Measurements from ENCODE around the gene MCEE.
A peak's percentile ranks its signal among the peaks of the same experiment; 100 is the strongest.
"Not testable (repeated sequence)": the region's sequence is repeated elsewhere in the genome, so short reads cannot be mapped to it uniquely, and the experiment has no call there.

MCEE gene

GRCh38 chr2:71130152-71130904 is at the start of gene MCEE, which contains the start of gene MPHOSPH10:
MCEE (minus strand) TSS chr2:71130229; CDS start chr2:71130219, 10 bp downstream.
MPHOSPH10 (plus strand) TSS chr2:71130634; CDS start chr2:71130666, 32 bp downstream.
- peak; percentile 90 for DNase-seq

DNA sequence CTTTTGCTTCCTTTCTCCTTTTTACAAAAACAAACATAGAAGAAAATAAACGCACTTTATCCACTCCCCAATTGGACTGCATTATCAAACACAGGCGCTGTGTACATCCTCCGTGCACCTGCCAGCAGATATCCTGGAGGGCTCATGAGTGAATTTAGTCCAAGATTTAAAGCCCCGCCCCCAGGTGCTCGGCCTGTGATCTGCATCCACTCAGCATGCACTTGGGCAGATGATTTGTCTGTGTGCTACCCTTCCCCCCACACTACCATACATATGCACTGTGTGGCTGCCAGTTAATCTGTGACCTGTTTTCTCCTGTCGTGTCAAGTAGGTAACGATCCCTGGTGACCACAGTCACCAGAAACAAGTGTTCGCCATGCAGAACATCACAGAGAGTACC is 48.8 kb upstream of the MCEE start:
- DNase-seq = not testable (repeated sequence)

DNA sequence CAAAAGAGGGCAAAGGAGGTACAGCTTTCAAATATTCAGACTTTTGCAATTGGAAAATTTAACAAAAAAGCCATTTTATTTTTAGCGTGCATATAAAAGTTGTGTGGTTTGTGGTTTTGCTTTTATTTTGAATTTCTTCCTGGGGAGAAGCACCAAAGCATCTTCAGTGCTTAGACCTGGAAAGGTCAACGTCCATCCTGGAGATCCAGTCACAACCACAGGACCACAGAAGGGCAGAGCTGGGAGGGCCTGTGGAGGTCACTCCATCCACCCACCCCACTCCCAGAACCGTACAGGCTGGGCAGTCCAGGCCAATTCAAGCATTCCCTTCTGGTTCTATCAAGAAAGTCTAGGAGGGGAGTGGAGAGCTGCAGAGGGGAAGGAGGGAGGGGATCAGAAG is 44.2 kb upstream of the MCEE start:
- DNase-seq = no peak

- DNase-seq = no peak
These were observed 43.1 kb upstream of the MCEE start for GRCh38 chr2:71173096-71173495.

- no peak for DNase-seq
These were observed 36.8 kb upstream of the MCEE start for GRCh38 chr2:71166812-71167211.

DNA sequence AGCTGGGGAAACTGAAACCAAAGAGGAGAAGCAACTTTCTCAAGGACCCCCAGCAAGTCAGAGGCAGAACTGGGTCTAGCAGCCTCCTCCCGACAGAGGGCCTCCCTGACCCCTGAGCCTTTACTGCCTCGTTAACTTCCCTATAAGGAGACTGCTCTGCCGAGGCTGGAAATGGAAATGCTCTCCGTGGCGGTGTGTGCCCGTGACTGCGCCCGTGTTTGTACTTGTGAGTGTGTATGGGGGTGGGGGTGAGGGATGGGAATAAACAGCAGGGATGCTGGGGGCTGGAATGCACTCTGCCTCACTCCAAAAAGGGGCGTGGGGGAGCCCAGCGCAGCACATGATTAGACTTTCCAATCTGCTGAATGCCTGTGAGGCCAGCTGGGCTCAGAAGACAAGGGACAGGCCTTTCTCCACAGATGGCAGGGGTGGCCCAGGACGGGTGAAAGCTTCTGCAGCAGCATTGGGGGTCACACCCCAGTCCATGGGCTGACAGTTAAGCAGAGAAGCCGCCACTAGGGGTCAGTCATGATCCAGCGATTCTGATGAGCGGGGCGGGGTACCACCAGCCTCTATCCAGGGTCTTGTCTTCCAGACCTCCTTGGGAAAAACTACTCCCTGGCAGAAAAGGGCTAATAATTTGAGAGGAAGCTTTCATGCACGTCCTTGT is 27.2 kb upstream of the MCEE start:
- DNase-seq = peak; percentile 60

DNA sequence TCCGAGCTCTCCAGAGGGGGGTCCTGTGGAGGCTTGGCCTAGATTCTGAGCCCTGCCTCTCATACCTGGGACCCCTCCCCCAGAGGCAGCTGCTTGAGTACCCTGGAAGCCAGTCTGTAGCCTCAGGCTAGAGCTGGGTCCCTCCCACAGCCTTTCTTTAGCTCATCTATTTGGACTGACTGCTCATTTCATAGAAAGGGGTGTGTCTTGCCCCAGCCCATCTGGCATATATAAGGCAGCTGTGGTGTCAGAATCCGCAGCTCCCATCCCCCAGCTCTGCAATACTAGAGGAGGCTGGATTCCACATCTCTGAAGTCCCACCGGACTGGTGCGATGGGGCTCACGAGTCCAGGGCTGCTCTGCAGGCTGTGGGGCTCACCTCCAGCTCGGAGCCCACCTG is 26.5 kb upstream of the MCEE start:
- peak; percentile 7 for DNase-seq

DNA sequence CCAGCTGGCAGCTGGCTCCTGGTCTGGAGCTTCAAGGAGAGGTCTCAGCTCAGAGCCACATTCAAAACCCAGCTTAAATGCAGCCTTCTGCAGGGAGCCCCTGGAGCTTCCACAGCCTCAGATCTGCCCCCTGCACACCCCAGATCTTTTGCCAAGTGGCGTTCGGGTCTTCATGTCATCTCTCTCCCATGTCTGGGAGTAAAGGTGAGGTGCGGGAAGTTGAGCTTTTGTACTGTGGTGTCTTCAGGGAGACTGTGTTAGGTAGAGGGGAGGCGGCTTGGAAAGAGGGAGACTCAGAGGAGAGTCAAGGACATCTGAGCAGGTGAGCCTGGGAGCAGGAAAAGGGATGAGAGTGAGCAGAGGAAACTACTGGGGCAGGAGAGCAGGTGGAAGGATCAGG is 25.8 kb upstream of the MCEE start:
- no peak for DNase-seq

GRCh38 chr2:71154798-71155197 is 24.8 kb upstream of the MCEE start:
- peak; percentile 58 for DNase-seq

DNA sequence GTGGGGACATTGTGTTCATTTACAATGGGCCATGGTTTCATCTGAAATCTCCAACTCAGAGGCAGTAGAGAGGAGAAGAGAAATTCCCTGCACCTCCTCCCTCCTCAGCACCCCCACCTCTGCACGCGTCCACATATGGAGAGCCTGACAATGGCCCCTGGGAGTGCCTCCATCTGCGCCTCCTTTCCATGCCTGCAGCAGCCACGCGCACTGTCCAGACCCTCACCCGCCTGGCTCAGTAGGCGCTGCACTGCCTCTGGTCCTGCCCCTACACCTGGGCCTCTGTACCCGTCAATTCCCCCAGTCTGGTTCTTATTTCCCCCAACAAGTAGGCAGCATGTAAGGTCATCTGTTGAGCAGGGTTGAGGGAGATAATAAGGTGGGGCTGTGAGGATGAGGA is 24.2 kb upstream of the MCEE start:
- no peak for DNase-seq

DNA sequence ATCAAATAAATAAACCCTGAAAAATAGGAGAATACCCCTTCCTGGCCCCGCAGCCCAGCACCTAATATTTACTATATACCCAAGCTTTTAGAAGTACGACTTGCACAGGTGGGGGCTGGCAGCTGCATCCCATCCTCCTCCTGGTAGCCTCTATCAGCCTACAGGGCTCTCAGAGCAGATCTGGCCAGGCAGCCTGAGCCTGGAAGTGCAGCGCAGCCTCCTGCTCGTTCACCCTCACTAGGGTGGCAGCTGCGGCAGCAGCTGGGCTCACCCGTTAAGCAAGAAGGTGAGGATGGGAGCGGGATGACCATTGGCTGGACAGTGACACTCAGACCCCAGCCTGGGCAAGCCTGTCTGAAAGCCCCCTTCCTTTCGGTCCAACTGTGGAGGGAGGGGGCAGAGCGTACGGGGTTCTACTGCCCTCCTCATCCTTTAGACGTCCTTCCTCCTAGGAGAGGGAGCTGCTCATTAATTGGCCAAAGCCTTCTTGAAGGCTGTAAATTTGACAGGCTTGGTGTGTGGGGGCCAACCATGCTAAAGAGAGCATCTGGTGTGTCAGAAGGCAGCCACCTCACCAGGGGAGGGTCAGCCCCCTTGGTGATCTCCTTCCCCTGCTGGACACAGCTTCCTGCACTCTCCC is 23.7 kb upstream of the MCEE start:
- no peak for DNase-seq

DNA sequence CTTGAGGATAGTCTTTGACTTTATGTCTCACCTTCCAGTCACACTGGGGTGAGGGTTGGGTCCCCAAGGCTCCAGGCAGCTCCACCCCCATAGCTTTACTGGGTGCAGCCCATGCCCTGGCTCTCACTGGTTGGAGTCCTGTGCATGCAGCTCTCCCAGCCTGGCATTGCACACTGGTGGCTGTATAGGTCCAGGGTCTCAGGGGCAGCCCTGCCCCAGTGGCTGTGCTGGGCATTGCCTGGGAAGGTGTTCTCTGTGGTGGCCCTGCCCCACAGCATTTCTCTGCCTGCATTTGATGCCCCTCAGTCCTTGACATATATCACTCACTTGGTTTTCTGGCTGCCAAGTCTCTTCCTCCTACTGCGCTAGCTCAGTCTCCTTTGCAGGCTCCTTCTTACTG is 21.6 kb upstream of the MCEE start:
- no peak for DNase-seq

DNA sequence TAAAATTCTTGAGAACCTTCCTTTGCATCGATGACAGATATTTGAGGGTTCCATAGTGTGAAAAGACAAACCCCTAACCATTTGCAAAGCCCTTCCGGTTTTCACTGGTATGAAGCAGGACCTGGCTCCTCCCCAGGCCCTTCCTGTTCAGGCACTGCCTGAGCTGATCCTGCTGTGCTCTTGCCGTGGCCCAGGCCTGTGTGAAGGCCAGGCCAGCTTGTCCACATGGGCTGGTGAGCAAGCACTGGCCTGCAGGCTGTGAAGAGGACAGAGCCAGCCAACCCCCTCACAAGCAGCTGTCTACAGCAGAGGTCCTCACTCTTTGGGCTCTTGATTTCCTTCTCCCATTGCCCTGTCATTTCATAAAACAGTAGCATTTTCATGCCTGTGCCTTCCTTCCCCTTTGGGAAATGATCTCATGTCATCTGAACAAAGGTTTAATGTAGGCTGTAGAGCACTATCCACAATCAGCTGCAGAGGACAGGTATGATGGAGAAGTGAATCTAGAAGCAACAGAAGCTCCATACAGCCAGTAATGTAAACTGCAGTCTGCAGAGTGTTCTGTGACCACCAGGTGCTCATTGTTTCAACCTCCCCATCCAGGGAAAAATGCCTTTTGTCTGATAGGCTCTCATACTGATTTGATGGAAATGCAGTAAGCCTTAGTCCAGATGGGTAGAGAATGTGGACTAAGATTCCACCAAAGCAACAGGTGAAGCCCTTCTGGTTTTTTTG is 20.2 kb upstream of the MCEE start:
- no peak for DNase-seq

GRCh38 chr2:71148506-71149063 is 18.6 kb upstream of the MCEE start:
- no peak for DNase-seq

GRCh38 chr2:71143782-71144181 is 13.8 kb upstream of the MCEE start:
- no peak for DNase-seq

DNA sequence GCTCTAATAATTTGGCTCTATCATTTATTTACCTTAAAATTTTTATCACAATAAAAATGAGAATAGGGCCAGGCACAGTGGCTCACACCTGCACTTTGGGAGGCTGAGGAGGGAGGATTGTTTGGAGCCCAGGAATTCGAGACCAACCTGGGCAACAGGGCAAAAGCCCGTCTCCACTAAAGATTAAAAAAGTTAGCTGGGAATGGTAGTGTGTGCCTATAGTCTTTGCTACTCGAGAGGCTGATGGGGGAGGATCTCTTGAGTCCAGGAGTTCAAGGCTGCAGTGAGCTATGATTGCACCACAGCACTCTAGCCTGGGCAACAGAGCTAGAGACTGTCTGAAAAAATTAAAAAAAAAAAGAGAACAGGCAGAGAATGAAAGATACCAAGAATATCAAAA is 6.1 kb upstream of the MCEE start:
- DNase-seq = no peak

GRCh38 chr2:71133603-71134002 is 3.6 kb upstream of the MCEE start:
- no peak for DNase-seq

DNA sequence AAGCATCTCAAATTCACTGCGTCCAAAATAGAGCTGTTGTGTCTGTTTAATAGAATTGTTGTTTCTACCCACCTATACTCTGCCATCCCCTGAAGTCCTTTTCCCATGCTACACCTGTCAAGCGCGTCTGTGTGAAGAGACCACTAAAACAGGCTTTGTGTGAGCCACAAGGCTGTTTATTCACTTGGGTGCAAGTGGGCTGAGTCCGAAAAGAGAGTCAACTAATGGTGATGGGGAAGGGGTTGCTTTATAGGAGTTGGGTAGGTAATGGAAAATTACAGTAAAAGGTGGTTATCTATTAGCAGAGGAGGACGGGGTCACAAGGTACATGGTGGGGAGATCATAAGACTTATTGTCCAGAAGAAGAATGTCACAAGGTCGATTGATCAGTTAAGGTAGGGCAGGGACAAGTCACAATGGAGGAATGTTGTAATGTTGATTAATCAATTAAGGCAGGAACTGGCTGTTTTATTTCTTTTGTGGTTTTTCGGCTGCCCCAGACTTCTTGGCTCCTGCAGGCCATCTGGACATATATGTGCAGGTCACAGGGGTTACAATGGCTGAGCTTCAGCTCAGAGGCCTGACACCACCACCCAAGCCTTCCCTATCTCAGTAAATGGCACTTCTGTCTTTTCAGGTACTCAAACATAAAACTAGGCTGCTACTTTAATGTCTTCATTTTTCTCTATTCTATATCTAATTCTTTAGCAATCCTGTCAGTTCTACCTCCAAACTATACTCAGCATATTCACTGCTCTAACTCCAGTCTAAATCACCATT is 1.5 kb upstream of the MCEE start:
- DNase-seq = not testable (repeated sequence)

DNA sequence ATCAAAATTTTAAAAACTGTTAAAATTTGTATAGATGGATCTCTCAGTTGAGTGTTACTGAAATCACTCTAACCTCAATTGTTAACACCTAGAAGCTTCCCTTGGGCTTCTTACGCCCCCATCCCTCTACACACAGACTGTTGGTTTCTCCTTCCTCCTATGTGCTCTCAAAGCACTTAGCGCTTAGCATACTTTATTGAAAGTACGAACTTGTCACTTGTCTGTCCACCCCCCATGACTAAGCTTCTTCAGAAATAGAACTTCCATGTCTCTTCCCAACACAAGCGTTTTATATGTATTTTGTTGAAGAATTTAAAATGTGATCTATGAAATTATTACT is 846 bp upstream of the MCEE start:
- DNase-seq = peak; percentile 47

DNA sequence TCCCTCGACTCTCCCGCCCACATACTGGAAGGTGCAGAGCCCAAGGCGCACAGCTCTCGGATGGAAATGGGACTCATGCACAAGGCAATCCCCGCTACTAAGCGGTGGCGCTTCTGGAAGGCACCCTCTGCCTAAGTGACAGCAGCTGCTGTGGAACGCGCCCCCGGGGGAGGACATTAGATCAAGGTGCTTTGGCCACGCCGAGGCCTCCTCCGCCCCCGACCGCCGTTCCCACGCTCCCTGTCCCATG is 202 bp downstream of the MCEE start:
- DNase-seq = no peak

GRCh38 chr2:71129114-71129901 is 721 bp downstream of the MCEE start:
- DNase-seq = peak; percentile 28

- no peak for DNase-seq
These were observed 3.1 kb downstream of the MCEE start for GRCh38 chr2:71126957-71127356.

All from OCI-M1 (cell line).